Common myeloid progenitor, CD34-positive (primary cell): ENCODE data around the gene TFPT.

ENCODE experiments used
- CTCF ChIA-PET: fragments of 350-600 bp; sonication (Branson Sonifier 250); formaldehyde crosslinking; loops from one replicate; lab custom pipeline; 2021; ENCODE audit warnings: antibody characterized with exemption; lab: Charles Lee
- POLR2A ChIA-PET: fragments of 350-600 bp; sonication (Branson Sonifier 250); formaldehyde crosslinking; loops from one replicate; lab custom pipeline; 2021; ENCODE audit warnings: antibody characterized with exemption; lab: Charles Lee
- DNase-seq, 3 donors: peaks; one replicate each; pipeline versions ENCODE4 v3.0.0 to v3.0.0-alpha.2; 2013
- H3K27ac ChIP-seq, 2 experiments: 1 replicate in 1 of 2; 2 replicates in 1 of 2; pipeline ENCODE4 v1.7.0; 2013; ENCODE audit warnings: inconsistent platforms in 2 of 2, low read length in 2 of 2, mild to moderate bottlenecking in 2 of 2, low read depth in 1 of 2, moderate library complexity in 1 of 2; ENCODE audit not compliant: severe bottlenecking in 2 of 2, insufficient read depth in 1 of 2, poor library complexity in 1 of 2
- H3K27me3 ChIP-seq, 5 experiments: replicated peaks in 2 of 5; 1 replicate in 3 of 5; 2 replicates in 2 of 5; pipeline versions ENCODE4 v1.6.1 to v1.7.0; 2013; ENCODE audit warnings: low read length in 4 of 5, mild to moderate bottlenecking in 2 of 5, moderate library complexity in 2 of 5, inconsistent platforms in 1 of 5; ENCODE audit not compliant: insufficient read depth in 5 of 5, control insufficient read depth in 4 of 5
- H3K36me3 ChIP-seq, 4 experiments: 1 replicate in 2 of 4; 2 replicates in 2 of 4; pipeline versions ENCODE4 v1.6.1 to v1.7.0; 2013; ENCODE audit warnings: low read length in 3 of 4, control low read depth in 1 of 4, mild to moderate bottlenecking in 1 of 4; ENCODE audit not compliant: control insufficient read depth in 4 of 4, insufficient read depth in 4 of 4
- H3K4me1 ChIP-seq, 4 experiments: 1 replicate in 3 of 4; 2 replicates in 1 of 4; pipeline versions ENCODE4 v1.6.1 to v1.7.1; 2013; ENCODE audit warnings: low read length in 3 of 4, mild to moderate bottlenecking in 3 of 4, control low read depth in 1 of 4, inconsistent platforms in 1 of 4, moderate library complexity in 1 of 4; ENCODE audit not compliant: control insufficient read depth in 4 of 4, insufficient read depth in 4 of 4; ENCODE audit errors: control extremely low read depth in 1 of 4
- H3K4me3 ChIP-seq, 7 experiments: 1 replicate in 4 of 7; 2 replicates in 3 of 7; pipeline versions ENCODE4 v1.5.1 to v1.7.0; 2013; ENCODE audit warnings: mild to moderate bottlenecking in 7 of 7, low read length in 6 of 7, moderate library complexity in 6 of 7, inconsistent platforms in 2 of 7, low read depth in 2 of 7, control low read depth in 1 of 7; ENCODE audit not compliant: insufficient read depth in 4 of 7, control insufficient read depth in 1 of 7; ENCODE audit errors: extremely low read depth in 1 of 7
- H3K9me3 ChIP-seq, 5 experiments: 1 replicate in 4 of 5; 2 replicates in 1 of 5; pipeline versions ENCODE4 v1.6.1 to v1.7.1; 2013; ENCODE audit warnings: low read length in 4 of 5, mild to moderate bottlenecking in 2 of 5, inconsistent platforms in 1 of 5, low read depth in 1 of 5, moderate library complexity in 1 of 5; ENCODE audit not compliant: control insufficient read depth in 4 of 5, insufficient read depth in 2 of 5; ENCODE audit errors: control extremely low read depth in 1 of 5
- WGBS: methylation state at CpG from one replicate; pipeline ENCODE4 v1.1.5; 2013; ENCODE audit not compliant: insufficient coverage; 5-methylcytosine and 5-hydroxymethylcytosine counted together

Gene TFPT

DNA sequence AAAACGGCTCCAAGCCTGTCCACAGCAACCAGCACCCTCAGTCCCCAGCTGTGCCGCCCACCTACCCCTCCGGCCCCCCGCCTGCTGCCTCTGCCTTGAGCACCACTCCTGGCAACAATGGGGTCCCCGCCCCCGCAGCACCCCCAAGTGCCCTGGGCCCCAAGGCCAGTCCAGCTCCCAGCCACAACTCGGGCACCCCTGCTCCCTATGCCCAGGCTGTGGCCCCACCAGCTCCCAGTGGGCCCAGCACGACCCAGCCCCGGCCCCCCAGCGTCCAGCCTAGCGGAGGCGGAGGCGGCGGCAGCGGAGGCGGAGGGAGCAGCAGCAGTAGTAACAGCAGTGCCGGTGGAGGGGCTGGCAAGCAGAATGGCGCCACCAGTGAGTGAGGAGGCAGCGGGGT, 32.7 kb upstream of the TFPT start:
- DNase-seq, result no peak
- no peak overlapping the region for H3K27ac ChIP-seq
- WGBS, result 95% methylated on average over 18 of the region's 19 CpGs
- H3K9me3 ChIP-seq, result no peaks in the 10 kb centered on the region
- no peak overlapping the region for H3K4me3 ChIP-seq
- ChIA-PET POLR2A (no interaction called here), CTCF (interaction anchor here (1.1 to 3.5 kb wide), 2 partner anchors 11 kb away, joined by 3 to 11 read pairs; partner anchors contain the start of gene LENG1)
- H3K36me3 ChIP-seq, result peaks cover 11 to 97% (median 81%) of the 10 kb centered on the region in 4 experiments
- H3K4me1 ChIP-seq, result no peaks in the 10 kb centered on the region
- H3K27me3 ChIP-seq, result no peaks in the 10 kb centered on the region

DNA sequence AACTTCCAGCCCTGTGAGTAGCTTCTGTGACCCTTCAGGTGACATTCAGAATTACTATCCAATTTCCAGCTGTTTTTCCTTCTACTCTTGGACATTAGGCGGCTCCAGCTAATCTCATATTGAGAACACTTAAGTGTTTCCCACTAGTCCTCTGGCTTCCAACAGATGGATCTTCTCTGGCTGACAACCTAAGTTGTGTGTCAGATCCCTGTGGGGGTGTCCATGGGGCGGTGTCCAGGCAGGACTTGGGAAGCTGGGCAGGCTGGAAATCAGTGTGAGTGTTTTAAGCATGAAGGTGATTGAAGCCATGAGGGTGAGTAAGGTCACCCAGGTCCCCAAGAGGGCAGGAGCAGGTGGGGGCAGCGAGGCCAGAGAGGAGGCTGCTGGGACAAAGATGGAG, 32.2 kb upstream of the TFPT start:
- no peaks in the 10 kb centered on the region for H3K9me3 ChIP-seq
- CTCF ChIA-PET, result interaction anchor here (1.1 kb wide), 1 partner anchor 11 kb away, joined by 3 read pairs; no protein-coding TSS in a partner anchor
- H3K36me3 ChIP-seq, result peaks cover 11 to 97% (median 81%) of the 10 kb centered on the region in 4 experiments
- no peak overlapping the region for H3K27ac ChIP-seq
- POLR2A ChIA-PET, result no interaction called here
- no peaks in the 10 kb centered on the region for H3K4me1 ChIP-seq
- no peak for DNase-seq
- 100% methylated on average over 1 of the region's 3 CpGs for WGBS
- no peak overlapping the region for H3K4me3 ChIP-seq
- no peaks in the 10 kb centered on the region for H3K27me3 ChIP-seq

DNA sequence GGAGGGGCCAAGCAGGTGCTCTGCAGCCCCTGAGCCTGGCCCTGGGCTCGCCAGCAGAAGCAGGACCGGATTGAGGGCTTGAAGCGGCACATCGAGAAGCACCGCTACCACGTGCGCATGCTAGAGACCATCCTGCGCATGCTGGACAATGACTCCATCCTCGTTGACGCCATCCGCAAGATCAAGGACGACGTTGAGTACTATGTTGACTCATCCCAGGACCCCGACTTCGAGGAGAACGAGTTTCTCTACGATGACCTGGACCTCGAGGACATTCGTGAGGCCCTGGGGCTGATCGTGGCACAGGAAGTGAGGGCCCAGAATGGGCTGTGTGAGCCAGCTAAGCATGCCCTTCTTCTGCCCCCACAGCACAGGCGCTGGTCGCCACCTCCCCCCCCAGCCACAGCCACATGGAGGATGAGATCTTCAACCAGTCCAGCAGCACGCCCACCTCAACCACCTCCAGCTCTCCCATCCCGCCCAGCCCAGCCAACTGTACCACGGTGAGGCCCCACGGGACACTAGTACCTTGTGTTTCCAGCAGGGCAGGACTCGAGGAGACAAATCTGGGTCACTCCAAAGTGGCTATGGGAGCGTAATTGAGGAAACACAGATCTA, 30.2 kb upstream of the TFPT start:
- no peaks in the 10 kb centered on the region for H3K9me3 ChIP-seq
- H3K4me3 ChIP-seq, result no peak overlapping the region
- H3K4me1 ChIP-seq, result peaks cover 0 to 3% (median 0%) of the 10 kb centered on the region in 4 experiments
- ChIA-PET POLR2A (no interaction called here), CTCF (interaction anchor here (1.9 kb wide), 1 partner anchor 10 kb away, joined by 5 read pairs; no protein-coding TSS in a partner anchor)
- DNase-seq, result no peak
- peaks cover 11 to 96% (median 74%) of the 10 kb centered on the region in 4 experiments for H3K36me3 ChIP-seq
- no peaks in the 10 kb centered on the region for H3K27me3 ChIP-seq
- 98% methylated on average over 26 of the region's 28 CpGs for WGBS
- no peak overlapping the region for H3K27ac ChIP-seq

DNA sequence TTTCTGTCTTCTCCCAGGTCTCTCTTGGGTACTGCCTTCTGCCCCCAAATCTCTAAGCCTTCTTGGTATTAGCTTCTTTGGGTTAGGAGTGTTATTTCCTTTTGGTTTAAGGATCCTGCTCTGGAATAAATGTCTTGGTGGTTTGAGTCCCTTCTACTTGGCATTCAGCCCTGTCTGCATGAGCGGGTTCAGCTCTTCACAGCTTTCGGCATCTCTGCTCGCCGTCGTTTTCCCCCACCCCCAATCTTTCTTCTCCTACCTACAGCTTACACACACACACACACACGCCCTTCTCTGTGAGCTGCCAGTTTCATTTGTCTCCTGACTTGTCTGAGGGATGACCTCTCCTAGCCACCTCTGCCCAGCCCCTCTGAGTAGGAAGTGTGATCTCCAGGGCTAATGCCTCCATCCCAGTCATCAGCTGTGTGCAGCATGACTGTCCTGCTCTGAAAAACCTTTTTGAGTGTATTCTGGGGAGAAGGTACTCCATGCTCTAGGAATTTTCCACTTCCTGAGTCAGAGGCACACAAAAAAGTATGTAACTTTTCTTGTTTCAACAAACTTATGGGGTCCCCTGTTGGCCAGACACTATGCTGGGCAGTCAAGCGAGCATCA, 26.8 kb upstream of the TFPT start:
- CTCF ChIA-PET, result no interaction called here
- peaks cover 13 to 80% (median 54%) of the 10 kb centered on the region in 4 experiments for H3K36me3 ChIP-seq
- H3K27ac ChIP-seq, result no peak overlapping the region
- no peak for DNase-seq
- H3K4me1 ChIP-seq, result peaks cover 0 to 28% (median 15%) of the 10 kb centered on the region in 4 experiments
- H3K27me3 ChIP-seq, result no peaks in the 10 kb centered on the region
- POLR2A ChIA-PET, result interaction anchor here (1.0 kb wide), 1 partner anchor 13 kb away, joined by 3 read pairs; no protein-coding TSS in a partner anchor
- H3K9me3 ChIP-seq, result no peaks in the 10 kb centered on the region
- WGBS, result 88% methylated on average over 2 of the region's 7 CpGs
- H3K4me3 ChIP-seq, result no peak overlapping the region

DNA sequence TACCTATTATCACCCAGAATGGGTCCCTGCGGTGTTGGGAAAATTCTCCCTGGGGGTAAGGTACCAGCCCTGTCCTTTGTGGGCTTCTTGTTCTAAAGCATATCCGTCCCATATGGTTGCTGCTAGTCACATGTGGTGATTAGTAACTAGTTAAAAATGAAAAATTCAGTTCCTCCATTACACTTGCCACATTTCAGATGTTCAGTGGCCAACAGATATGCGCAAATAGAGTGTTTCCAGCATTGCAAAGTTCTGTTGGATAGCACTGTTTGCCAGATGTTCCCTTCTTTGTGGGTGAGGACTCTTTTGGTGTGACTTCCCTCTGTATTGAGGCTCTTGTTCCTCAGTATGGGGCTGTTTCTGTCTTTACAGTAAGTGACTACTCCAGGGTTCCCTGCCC, 25.9 kb upstream of the TFPT start:
- WGBS, result no CpG with 5 or more reads among the region's 3 CpGs
- CTCF ChIA-PET, result no interaction called here
- no peaks in the 10 kb centered on the region for H3K9me3 ChIP-seq
- H3K36me3 ChIP-seq, result peaks cover 13 to 71% (median 45%) of the 10 kb centered on the region in 4 experiments
- no peak for DNase-seq
- POLR2A ChIA-PET, result interaction anchor here (1.0 kb wide), 1 partner anchor 14 kb away, joined by 3 read pairs; no protein-coding TSS in a partner anchor
- H3K4me3 ChIP-seq, result no peak overlapping the region
- peak overlapping the region; percentile 8 to 9 for H3K27ac ChIP-seq
- no peaks in the 10 kb centered on the region for H3K27me3 ChIP-seq
- H3K4me1 ChIP-seq, result peaks cover 3 to 32% (median 20%) of the 10 kb centered on the region in 4 experiments

DNA sequence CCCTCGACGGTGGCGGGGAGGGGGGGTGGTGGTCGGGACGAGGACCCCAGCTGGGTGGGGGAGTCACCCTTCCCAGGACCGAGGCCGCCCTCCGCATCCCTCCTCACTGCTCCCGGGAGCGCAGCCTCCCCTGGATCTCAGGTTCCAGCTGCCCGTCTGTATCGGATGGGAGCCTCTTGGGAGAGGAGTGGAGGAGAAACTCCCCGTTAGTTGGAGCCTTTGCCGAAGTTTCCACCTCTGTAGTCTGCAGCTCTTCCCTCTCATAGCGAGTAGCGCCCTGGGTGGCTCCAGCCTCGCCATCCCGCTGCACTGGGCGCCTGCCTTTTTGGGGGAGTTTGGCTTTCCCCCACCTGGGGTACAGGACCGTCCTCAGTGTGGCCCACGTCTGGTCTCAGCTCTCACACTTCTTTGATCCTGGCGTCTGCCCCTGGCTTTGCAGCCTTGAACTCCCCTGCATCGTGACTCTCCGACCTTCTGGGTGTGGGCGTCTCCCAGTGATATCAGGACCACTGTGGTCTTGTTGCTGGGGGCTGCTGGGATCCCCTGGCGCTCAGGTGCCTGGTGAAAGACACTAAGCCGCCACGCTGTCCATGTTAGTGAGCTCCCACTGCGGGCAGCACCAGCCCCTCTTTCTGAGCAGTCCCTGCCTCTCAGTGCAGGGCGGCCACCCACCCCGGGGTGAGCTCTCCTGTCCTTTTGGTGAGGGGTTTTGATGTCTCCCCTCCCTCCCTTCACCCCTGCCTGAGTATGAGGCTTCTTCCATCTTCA, 23.2 kb upstream of the TFPT start:
- POLR2A ChIA-PET, result interaction anchor here (0.5 to 2.8 kb wide), 2 partner anchors 21 to 91 kb away, joined by 3 to 9 read pairs; partner anchors contain the start of gene LENG1

More for the DNA sequence above, 23.2 kb upstream of the TFPT start:
- H3K9me3 ChIP-seq, result peaks cover 0 to under 1% (median 0%) of the 10 kb centered on the region in 5 experiments
- 44% methylated on average over 23 of the region's 31 CpGs for WGBS
- H3K4me3 ChIP-seq, result peak overlapping the region in 6 of 7 experiments; percentile 64 to 84 (median 78)
- peak overlapping the region in 1 of 2 experiments; percentile 11 for H3K27ac ChIP-seq
- CTCF ChIA-PET, result interaction anchor here (1.0 to 1.2 kb wide), 2 partner anchors 19 to 21 kb away, joined by 3 read pairs; partner anchors contain the start of gene LENG1
- peaks cover 6 to 44% (median 19%) of the 10 kb centered on the region in 4 experiments for H3K36me3 ChIP-seq
- peak in 1 of 3 donors; percentile 16 for DNase-seq
- H3K4me1 ChIP-seq, result peaks cover 6 to 40% (median 26%) of the 10 kb centered on the region in 4 experiments
- H3K27me3 ChIP-seq, result no peaks in the 10 kb centered on the region
